Measurements from ENCODE around the gene PCK2. TPM values are rescaled to one million over a fixed set of nuclear protein-coding genes. Genes with fewer than 3 reads are reported as not detected.
A peak's percentile ranks its signal among the peaks of the same experiment; 100 is the strongest.

The PCK2 gene
- total and polyA plus RNA-seq, 2 of the 8 experiments (the other 6 are each of a cell fraction or from before 2014, with no cell fraction given), result 81.9 to 115 TPM

DNA sequence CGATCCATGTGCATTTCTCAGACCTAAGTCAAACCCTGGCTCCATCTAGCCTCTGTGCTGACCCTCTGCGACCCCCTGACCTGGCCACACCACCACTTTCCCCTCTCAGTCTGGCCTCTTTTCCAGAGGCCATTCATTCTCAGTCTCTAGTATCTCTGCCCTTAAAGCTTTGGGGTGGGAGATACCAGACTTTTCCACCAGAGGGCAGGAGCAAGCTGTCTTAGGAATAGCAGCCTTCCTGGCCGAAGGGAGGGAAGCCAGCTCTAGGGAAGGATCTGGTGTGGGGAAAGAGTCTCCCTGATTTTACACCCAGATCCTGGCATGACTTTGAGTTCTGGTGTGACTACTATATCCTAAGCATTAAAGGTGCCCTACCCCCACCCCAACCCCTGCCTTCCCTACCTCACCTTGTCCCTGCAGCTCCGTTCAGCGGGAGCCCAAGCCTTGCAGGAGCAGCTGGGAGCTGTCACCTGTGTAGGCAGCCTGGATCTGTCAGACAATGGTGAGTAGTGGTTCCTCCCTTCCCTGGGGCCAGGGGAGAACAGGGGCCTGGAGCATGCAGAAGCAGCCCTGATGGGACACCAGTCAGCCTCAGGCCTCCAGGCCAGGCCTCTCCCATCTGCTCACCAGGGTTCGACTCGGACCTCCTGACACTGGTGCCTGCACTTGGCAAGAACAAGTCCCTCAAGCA lies 35.7 kb upstream of the PCK2 start:
- no peak overlapping the region for H3K9ac ChIP-seq (replicated peaks in 1 of 4; ENCODE audit: extremely low read depth in 1 of 4, low read depth in 3 of 4, low read length in 3 of 4)
- no peaks in the 10 kb centered on the region for H3K79me1 ChIP-seq (ENCODE audit: low read depth, low read length)
- FAIRE-seq, result peak; percentile 71
- H2BK20ac ChIP-seq (ENCODE audit: low read length), result 0 out of 2 replicates have a peak overlapping the region, but pooled peaks have one; percentile 48
- H2AK5ac ChIP-seq (ENCODE audit: low read depth, low read length), result peak overlapping the region; percentile 18; the same call in 1 of the 2 replicates
- no peak overlapping the region; the same call in 1 of the 2 replicates for H3K18ac ChIP-seq (ENCODE audit: extremely low read depth, low read length)
- H3K4me2 ChIP-seq (ENCODE audit: insufficient read depth in 1 of 2, low read depth in 2 of 2, low read length in 2 of 2), result no peak overlapping the region
- WGBS, 2 experiments (ENCODE audit: extremely low coverage in 1 of 2, insufficient coverage in 1 of 2, insufficient read length in 1 of 2, insufficient replicate concordance in 2 of 2, low coverage in 1 of 2, low lambda C conversion rate in 2 of 2, missing lambda C conversion rate in 1 of 2), result 78% methylated on average over 7 of the region's 7 CpGs; no CpG with 5 or more reads in 1 of the 2 experiments
- no peak overlapping the region for H4K5ac ChIP-seq (ENCODE audit: insufficient read length, low read depth, low read length)
- peak in 1 of 2 experiments; percentile 84 for DNase-seq (ENCODE audit: low read depth in 1 of 2, low spot score in 2 of 2)
- H3K79me2 ChIP-seq (ENCODE audit: control insufficient read depth in 1 of 2, insufficient read depth in 2 of 2, low read length in 2 of 2), result no peaks in the 10 kb centered on the region
- no peaks in the 10 kb centered on the region for H3K27me3 ChIP-seq (replicated peaks in 1 of 4; ENCODE audit: control insufficient read depth in 3 of 4, extremely low read depth in 1 of 4, insufficient read depth in 3 of 4, low read length in 3 of 4)
- H3K4ac ChIP-seq (replicated peaks; ENCODE audit: insufficient read length, low read depth, low read length), result no peak overlapping the region
- no peak overlapping the region; the same call in 1 of the 2 replicates for H4K8ac ChIP-seq (ENCODE audit: extremely low read depth, insufficient read depth, low read length)
- H2BK120ac ChIP-seq (replicated peaks; ENCODE audit: low read depth, low read length), result no peak overlapping the region
- no peak overlapping the region for H3K56ac ChIP-seq (replicated peaks; ENCODE audit: insufficient read length, low read depth, low read length)
- H3K9me3 ChIP-seq (ENCODE audit: insufficient read depth in 2 of 2, low read depth in 1 of 2, low read length in 1 of 2), result no peaks in the 10 kb centered on the region
- H3K27ac ChIP-seq (ENCODE audit: low read depth, low read length), result no peak overlapping the region
- H3K4me3 ChIP-seq (ENCODE audit: extremely low read depth in 1 of 4, insufficient read depth in 2 of 4, low read depth in 3 of 4, low read length in 4 of 4), result no peak overlapping the region
- H4K91ac ChIP-seq (replicated peaks; ENCODE audit: insufficient read length, low read length), result no peak overlapping the region
- no peak overlapping the region for H3K14ac ChIP-seq (ENCODE audit: insufficient read length)
- H3K23ac ChIP-seq (ENCODE audit: insufficient read length), result no peak overlapping the region
- peak overlapping the region; percentile 35; the same call in 1 of the 2 replicates for H2BK5ac ChIP-seq (ENCODE audit: low read depth, low read length)
- 0 out of 7 replicates have a peak, but pooled peaks cover 0 to 2% (median 0%) of the 10 kb centered on the region in 4 experiments for H3K4me1 ChIP-seq (replicated peaks in 1 of 4; ENCODE audit: control insufficient read depth in 3 of 4, insufficient read depth in 4 of 4, low read length in 3 of 4)
- no peaks in the 10 kb centered on the region for H3K23me2 ChIP-seq (ENCODE audit: low read depth, low read length)
- peak overlapping the region; percentile 61; the same call in 1 of the 2 replicates for H2BK15ac ChIP-seq (ENCODE audit: low read length)
- POLR2A ChIA-PET (ENCODE audit: partially characterized antibody), result interaction anchor here (0.8 to 6.5 kb wide), 16 partner anchors 11 to 155 kb away, joined by 3 to 97 read pairs (median 4); partner anchors contain the start of genes CHMP4A, CPNE6, EMC9 and PCK2
- H2BK12ac ChIP-seq (ENCODE audit: low read depth, low read length), result no peak overlapping the region; the same call in 1 of the 2 replicates
- peaks cover 0 to 2% of the 10 kb centered on the region in 2 experiments for H4K20me1 ChIP-seq (replicated peaks in 1 of 2; ENCODE audit: control insufficient read depth in 1 of 2, insufficient read depth in 2 of 2, low read length in 2 of 2)
- CTCF ChIA-PET (ENCODE audit: partially characterized antibody), result interaction anchor here (0.6 to 9.6 kb wide), 35 partner anchors 8 to 287 kb away, joined by 3 to 234 read pairs (median 4); partner anchors contain the start of genes CIDEB, CPNE6, DCAF11 and DHRS4L2
- H2AFZ ChIP-seq (ENCODE audit: low read length), result no peak overlapping the region
- H3K36me3 ChIP-seq (ENCODE audit: control insufficient read depth in 2 of 4, insufficient read depth in 4 of 4, low read length in 3 of 4), result no peaks in the 10 kb centered on the region; a peak in 1 of 8 replicates
- TF ChIP-seq, protein P1, sequence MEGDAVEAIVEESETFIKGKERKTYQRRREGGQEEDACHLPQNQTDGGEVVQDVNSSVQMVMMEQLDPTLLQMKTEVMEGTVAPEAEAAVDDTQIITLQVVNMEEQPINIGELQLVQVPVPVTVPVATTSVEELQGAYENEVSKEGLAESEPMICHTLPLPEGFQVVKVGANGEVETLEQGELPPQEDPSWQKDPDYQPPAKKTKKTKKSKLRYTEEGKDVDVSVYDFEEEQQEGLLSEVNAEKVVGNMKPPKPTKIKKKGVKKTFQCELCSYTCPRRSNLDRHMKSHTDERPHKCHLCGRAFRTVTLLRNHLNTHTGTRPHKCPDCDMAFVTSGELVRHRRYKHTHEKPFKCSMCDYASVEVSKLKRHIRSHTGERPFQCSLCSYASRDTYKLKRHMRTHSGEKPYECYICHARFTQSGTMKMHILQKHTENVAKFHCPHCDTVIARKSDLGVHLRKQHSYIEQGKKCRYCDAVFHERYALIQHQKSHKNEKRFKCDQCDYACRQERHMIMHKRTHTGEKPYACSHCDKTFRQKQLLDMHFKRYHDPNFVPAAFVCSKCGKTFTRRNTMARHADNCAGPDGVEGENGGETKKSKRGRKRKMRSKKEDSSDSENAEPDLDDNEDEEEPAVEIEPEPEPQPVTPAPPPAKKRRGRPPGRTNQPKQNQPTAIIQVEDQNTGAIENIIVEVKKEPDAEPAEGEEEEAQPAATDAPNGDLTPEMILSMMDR (IDR thresholded peaks at IDR 0.05; ENCODE audit: control extremely low read depth in 1 of 3, insufficient read depth in 1 of 3, low read depth in 1 of 3, low read length in 3 of 3), result peak in 2 of 3 experiments; percentile 84 to 93; a peak in 3 of 4 replicates
- TF ChIP-seq CBX8 (IDR thresholded peaks at IDR 0.05; ENCODE audit: borderline replicate concordance, low read depth, low read length) (no peak), PHF8 (conservative IDR thresholded peaks at IDR 0.05; ENCODE audit: low read depth, low read length) (0 out of 2 replicates have a peak, but pooled peaks have one; percentile 20), SIN3A (conservative IDR thresholded peaks at IDR 0.05 in 1 of 2, IDR thresholded peaks at IDR 0.05 in 1 of 2; ENCODE audit: low read depth in 1 of 2, low read length in 2 of 2) (0 out of 4 replicates have a peak, but pooled peaks of 1 of the 2 experiments have one; percentile 29), CHD1 (IDR thresholded peaks at IDR 0.05; ENCODE audit: low read depth, low read length) (no peak), TAF7 (optimal IDR thresholded peaks at IDR 0.05; ENCODE audit: borderline replicate concordance, low read depth, low read length) (no peak), BACH1 (IDR thresholded peaks at IDR 0.05; ENCODE audit: low read length) (no peak)

Measured in H1 (cell line).